GM21390 (cell line): ENCODE results near the gene KSR1.
A peak's percentile ranks its signal among the peaks of the same experiment; 100 is the strongest.
"Not testable (repeated sequence)": the region's sequence is repeated elsewhere in the genome, so short reads cannot be mapped to it uniquely, and the experiment has no call there.

Experiments used
- ATAC-seq: cut with Tn5 transposase; IDR thresholded peaks from one replicate; pipeline ENCODE4 v1.9.1; 2021; ENCODE audit not compliant: unreplicated experiment

The KSR1 gene

DNA sequence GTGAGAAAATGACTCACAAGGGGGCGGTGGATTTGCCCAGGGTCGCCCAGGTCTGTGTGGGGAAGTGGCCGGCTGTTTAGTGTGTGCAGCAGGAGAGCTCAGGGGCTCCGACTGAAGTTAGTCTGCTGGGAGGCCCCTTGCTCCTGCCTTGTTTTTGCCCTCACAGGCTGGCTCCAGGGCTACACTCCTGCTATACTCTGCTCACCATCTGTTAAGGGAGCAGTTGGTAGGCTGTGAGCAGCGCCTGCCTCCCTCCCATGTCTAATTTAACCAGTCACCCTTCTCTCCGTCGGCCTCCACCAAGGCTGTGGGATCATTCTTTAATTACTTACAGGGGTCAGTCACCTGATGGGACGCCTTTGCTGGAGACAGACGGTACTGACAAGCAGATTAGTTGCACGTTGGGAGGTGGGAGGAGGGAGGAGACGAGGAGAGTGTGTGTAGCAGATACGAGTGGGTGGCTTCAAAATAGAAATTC lies 35.5 kb downstream of the KSR1 start:
- no peak for ATAC-seq

DNA sequence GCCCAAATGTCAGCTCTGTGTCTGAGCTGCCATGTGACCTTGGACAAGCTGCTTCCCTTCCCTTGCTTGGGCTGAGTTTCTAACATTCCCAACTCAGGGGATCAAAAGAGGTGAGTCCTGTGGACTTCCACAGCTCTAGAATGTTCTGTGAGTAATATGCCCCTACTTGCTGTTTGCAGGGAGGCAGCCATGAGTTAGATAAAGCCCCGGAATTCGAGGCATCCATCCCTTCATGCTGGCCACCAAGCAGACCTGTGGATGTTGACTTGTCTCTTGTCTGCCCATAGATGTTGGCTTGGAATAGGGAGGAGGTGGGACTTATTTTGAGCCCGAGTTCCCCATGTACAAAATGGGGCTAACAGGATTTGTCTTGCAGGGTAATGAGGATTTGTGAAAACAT lies 36.2 kb downstream of the KSR1 start:
- ATAC-seq = no peak

GRCh38 chr17:27493088-27493487 lies 36.8 kb downstream of the KSR1 start:
- no peak for ATAC-seq

DNA sequence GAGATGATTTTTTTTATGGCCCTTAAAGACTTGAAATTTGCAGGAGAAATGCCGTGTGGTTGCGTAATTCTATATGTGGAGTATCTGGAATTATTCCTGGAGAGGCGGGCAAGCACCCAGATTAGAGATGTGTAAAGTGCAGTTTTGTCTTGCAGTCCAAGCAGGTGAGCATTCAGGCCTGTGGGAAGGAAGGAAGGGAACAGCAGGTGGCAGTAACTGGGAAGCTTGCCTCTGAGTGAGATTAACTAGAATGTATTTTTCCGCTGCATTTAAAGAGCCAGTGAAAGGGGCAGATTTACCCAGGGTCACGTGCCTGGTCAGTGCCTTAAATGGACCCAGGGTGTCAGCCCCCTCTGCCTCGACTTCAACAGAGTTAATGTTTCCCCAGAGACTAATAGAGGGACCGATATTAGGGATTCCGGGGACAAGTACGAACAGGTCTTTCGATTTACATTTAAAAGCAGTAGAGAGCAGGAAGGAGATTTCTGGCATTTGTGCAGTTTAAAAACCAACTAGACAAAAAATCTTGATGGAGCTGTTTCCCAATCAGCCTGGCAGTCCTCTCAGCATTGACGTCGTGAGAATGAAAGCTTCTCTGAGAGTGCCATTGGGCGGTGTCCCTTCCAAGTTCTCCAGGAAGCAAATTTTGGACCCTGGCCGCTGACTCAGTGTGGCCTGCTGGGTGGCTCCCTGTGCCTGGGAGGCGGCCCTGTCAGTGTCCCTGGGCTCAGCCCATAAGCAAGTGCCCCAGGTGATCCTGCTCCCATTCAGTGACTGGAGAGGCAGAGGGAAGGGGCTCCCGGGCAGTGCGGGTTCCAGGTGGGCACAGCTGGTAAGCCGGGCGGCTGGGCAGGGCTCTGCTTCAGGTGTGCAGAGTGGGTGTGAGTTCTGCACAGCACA lies 38.2 kb downstream of the KSR1 start:
- ATAC-seq = no peak

DNA sequence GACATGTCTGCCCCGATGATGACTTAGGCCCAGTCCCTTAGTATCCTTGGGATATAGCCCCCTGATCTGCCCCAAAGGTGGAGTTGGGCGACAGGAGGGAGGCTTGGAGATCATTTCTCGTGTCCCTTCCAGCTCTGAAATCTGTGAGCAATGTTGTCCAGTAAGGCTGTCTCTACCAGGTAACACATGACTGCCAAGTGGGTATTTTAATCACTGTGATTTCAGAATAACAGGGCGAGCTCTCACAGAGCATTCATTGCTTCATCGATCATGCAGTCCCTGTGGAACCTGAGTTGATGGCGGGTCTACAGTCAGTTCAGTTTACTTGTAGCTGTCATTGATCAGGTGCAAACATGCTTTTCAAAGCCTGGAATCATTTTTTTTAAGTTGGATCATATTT lies 39.2 kb downstream of the KSR1 start:
- ATAC-seq = peak; percentile 56

DNA sequence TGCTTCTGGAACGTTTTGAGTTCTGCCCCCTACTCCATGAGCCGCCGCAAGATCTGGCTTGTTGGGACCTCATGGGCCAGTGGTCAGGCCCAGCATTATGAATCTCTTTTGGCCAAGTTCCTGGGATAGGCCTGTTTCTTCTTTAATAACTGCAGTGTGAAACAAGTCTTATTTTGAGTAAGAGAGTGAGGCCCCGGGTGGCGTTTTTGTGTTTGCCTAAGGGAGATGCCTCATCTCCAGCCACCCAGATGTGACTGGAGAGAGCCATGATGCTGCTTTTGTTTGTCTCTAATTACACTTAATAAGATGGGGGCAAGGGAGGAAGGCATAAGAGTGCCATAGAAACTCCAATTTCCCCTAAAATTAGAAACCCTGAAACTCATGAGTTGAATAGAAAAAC lies 39.8 kb downstream of the KSR1 start:
- peak; percentile 25 for ATAC-seq

- peak; percentile 44 for ATAC-seq
Observed at GRCh38 chr17:27496437-27496943, 40.2 kb downstream of the KSR1 start.

GRCh38 chr17:27496971-27497370 lies 40.7 kb downstream of the KSR1 start:
- no peak for ATAC-seq

GRCh38 chr17:27497696-27498095 lies 41.4 kb downstream of the KSR1 start:
- no peak for ATAC-seq

DNA sequence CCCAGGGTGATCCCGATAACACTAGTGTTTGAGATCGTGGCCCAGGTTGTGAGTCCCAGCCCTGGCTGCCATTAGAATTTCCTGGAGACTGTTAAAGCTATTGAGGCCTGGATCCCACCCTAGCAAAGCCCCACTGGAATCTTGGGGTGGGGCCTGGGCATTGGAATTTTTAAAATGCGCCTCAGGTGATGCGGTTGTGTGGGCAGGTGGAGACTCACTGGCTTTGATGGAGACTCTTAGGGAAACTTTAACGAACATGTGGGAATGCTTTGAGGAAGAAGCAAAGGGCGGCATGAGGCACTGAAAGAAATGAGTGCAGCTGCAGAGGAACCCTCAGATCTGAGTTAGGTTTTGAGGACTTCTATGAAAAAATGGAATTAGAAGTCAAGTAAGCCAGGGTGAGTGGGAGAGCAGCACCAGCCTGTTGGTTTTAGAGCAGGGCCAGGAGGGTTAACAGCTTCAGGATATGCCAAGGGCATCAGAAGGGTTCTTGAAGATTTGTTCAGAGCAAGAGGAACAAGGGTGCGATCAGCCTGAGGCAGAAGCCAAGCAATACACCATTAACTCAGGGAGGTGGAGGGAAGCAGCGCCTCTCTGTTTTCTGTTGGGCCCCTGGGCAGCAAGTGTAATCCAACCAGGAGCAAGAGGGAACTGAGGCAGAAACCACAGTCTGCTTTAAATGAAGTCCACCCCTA lies 42.5 kb downstream of the KSR1 start:
- ATAC-seq = no peak

GRCh38 chr17:27499451-27500265 lies 43.4 kb downstream of the KSR1 start:
- no peak for ATAC-seq

DNA sequence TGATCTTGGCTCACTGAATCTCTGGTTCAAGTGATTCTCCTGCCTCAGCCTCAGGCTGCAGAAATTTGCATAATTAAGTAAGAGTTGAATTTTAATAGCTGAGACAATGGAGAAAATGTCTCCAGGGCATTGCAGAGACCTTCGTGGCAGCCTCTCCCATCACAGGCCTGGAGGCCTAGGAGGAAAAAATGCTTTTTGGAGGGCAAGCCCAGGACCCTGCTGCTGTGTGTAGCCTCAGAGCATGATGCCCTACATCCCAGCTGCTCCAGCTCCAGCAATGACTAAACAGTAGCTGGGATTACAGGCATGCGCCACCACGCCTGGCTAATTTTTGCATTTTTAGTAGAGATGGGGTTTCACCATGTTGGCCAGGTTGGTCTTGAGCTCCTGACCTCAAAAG lies 45.1 kb downstream of the KSR1 start:
- not testable (repeated sequence) for ATAC-seq

- no peak for ATAC-seq
Observed at GRCh38 chr17:27502526-27503324, 46.5 kb downstream of the KSR1 start.

DNA sequence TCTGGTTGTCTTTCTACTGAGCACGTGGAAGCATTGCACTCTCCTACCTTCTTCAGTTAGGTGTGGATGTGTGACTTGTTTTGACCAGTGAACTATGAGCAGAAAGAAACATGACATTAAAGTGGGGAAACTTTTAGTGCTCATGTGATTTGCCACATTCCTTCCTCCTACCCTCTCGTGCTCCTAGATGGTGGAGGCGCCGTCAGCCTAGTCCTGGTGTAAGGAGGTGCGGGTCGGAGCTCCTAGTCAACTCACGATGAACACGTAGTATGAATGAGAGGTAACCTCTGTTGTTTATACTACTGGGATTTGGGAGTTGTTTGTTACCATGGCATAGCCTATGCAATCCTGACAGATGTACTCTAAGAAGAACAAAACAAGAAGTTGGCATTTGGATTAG lies 47.4 kb downstream of the KSR1 start:
- ATAC-seq = no peak

GRCh38 chr17:27504188-27504995 lies 48.1 kb downstream of the KSR1 start:
- no peak for ATAC-seq

- peak; percentile 69 for ATAC-seq
Observed at GRCh38 chr17:27506348-27507218, 50.3 kb downstream of the KSR1 start.

DNA sequence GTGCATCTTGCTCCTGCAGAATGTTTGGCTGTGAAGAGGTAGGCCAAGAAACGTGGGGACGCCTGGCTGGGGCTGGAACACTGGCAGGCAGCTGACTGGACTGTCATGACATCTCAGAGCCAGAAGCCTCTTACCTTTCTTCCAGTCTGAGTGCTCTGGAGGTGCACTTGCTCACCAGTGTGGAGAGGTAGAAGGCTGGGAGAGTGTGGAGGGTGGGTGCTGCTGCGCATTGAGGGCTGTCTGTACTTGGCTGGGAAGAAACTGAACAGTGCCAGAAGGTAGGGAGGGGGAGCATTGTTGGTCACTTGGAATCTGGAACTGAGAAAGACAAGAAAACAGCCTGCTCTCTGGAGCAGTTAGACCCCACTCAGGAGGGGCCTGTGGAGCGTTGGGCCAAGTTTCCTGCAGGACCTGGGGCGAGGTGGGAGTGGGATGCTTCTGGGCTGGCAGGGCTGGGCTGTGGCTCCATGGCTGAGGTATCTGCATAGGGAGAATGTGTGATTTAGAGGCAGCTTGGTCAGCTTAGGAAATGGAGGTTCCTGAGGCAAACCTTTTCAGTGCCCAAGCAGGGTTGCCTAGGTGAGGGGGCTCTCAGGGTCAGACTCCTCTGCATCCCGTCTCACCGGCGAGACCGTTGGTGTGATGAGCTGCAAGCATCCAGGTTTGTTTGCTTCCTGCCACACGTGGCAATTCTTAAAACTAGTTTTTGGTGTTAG lies 55.1 kb downstream of the KSR1 start:
- ATAC-seq = no peak

GRCh38 chr17:27512031-27512430 lies 55.8 kb downstream of the KSR1 start:
- ATAC-seq = no peak
